Neural progenitor cell (in vitro differentiated cells): Measurements from ENCODE around the gene FBXL15. TPM values are rescaled to one million over a fixed set of nuclear protein-coding genes. Genes with fewer than 3 reads are reported as not detected.
"Not testable (repeated sequence)": the region's sequence is repeated elsewhere in the genome, so short reads cannot be mapped to it uniquely, and the experiment has no call there.

Experiments used
- DNase-seq: peaks from one replicate; pipeline ENCODE4 v3.0.0-alpha.2; 2016; ENCODE audit warnings: low spot score
- H2AFZ ChIP-seq: fragments of 200-600 bp; sonication (generic); replicated peaks from 2 replicates; pipeline ENCODE4 v1.6.1; 2016; ENCODE audit warnings: antibody characterized with exemption
- H3F3A ChIP-seq: fragments of 200-600 bp; sonication (generic); 2 replicates; pipeline ENCODE4 v1.6.1; 2016; ENCODE audit warnings: antibody characterized with exemption, low read depth
- H3K27ac ChIP-seq: fragments of 200-600 bp; sonication (generic); 2 replicates; pipeline ENCODE4 v1.5.1; 2016; ENCODE audit warnings: mild to moderate bottlenecking
- H3K27me3 ChIP-seq: fragments of 200-600 bp; sonication (generic); 2 replicates; pipeline ENCODE4 v1.6.1; 2016; ENCODE audit warnings: mild to moderate bottlenecking, moderate library complexity
- H3K36me3 ChIP-seq: fragments of 200-600 bp; sonication (generic); 2 replicates; pipeline ENCODE4 v1.5.1; 2016
- H3K4me1 ChIP-seq: fragments of 200-600 bp; sonication (generic); 2 replicates; pipeline ENCODE4 v1.6.1; 2016; ENCODE audit warnings: mixed run types
- H3K4me2 ChIP-seq: fragments of 200-600 bp; sonication (generic); 2 replicates; pipeline ENCODE4 v1.6.1; 2016
- H3K4me3 ChIP-seq: fragments of 200-600 bp; sonication (generic); 2 replicates; pipeline ENCODE4 v1.5.1; 2016
- H3K79me2 ChIP-seq: fragments of 200-600 bp; sonication (generic); 2 replicates; pipeline ENCODE4 v1.6.1; 2016; ENCODE audit warnings: low read depth
- H3K9ac ChIP-seq: fragments of 200-600 bp; sonication (generic); 2 replicates; pipeline ENCODE4 v1.6.1; 2016
- H3K9me3 ChIP-seq: fragments of 200-600 bp; sonication (generic); 2 replicates; pipeline ENCODE4 v1.5.1; 2016; ENCODE audit warnings: low read depth
- H4K20me1 ChIP-seq: fragments of 200-600 bp; sonication (generic); 2 replicates; pipeline ENCODE4 v1.6.1; 2016; ENCODE audit warnings: low read depth
- H3K27ac Mint-ChIP-seq: 3 replicates; pipeline ENCODE4 v1.8.0; 2021; ENCODE audit warnings: mixed read lengths
- H3K27me3 Mint-ChIP-seq: 2 replicates; pipeline ENCODE4 v1.8.0; 2022; ENCODE audit warnings: low read depth, mild to moderate bottlenecking, inconsistent platforms, moderate library complexity, mixed read lengths; ENCODE audit not compliant: insufficient read depth
- H3K36me3 Mint-ChIP-seq: 3 replicates; pipeline ENCODE4 v1.8.0; 2021; ENCODE audit warnings: mixed read lengths
- H3K4me1 Mint-ChIP-seq: 3 replicates; pipeline ENCODE4 v1.8.0; 2021; ENCODE audit warnings: mixed read lengths
- H3K4me3 Mint-ChIP-seq: 3 replicates; pipeline ENCODE4 v1.8.0; 2021; ENCODE audit warnings: mild to moderate bottlenecking, moderate library complexity, mixed read lengths
- H3K9me3 Mint-ChIP-seq: 3 replicates; pipeline ENCODE4 v1.8.0; 2020; ENCODE audit warnings: mixed read lengths
- CTCF ChIP-seq: fragments of 200-600 bp; sonication (generic); IDR thresholded peaks from 2 replicates; pipeline ENCODE4 v1.5.1; 2017; ENCODE audit warnings: antibody characterized with exemption, mild to moderate bottlenecking
- EZH2 ChIP-seq: fragments of 200-600 bp; sonication (generic); IDR thresholded peaks from 2 replicates; pipeline ENCODE4 v1.6.1; 2017; ENCODE audit warnings: antibody characterized with exemption, mild to moderate bottlenecking, moderate library complexity
- EZH2phosphoT487 ChIP-seq: fragments of 200-600 bp; sonication (generic); IDR thresholded peaks from 2 replicates; pipeline ENCODE4 v1.6.1; 2017; ENCODE audit warnings: antibody characterized with exemption
- total RNA-seq: library from RNA; depleted of rRNA; stranded (reverse); fragments of >200 nt; gene quantifications from 2 replicates; pipeline ENCODE4 v1.2.3, GENCODE V29; 2015; ENCODE audit warnings: low replicate concordance

Gene FBXL15
- total RNA-seq, 1 donor from 2014 or later = 4.4 TPM

GRCh38 chr10:102451105-102451969 is 30.7 kb downstream of the FBXL15 start, which contains the start of gene C10orf95:
Gene C10orf95 (minus strand): TSS chr10:102451543. CDS start chr10:102451093, 450 bp downstream.
- Histone ChIP-seq H3K4me3 (peak within 1 kb of the TSS; percentile 82), H3K9ac (no peak within 1 kb of the TSS), H3F3A (peaks cover 64% of the 10 kb centered on the region), H3K4me1 (peaks cover 34% of the 10 kb centered on the region), H3K36me3 (no peaks in the 10 kb centered on the region), H3K27ac (no peak within 1 kb of the TSS), H3K79me2 (no peaks in the 10 kb centered on the region), H3K4me2 (peak within 1 kb of the TSS; percentile 83), H4K20me1 (peaks cover 18% of the 10 kb centered on the region), H3K9me3 (no peaks in the 10 kb centered on the region), H2AFZ (peak within 1 kb of the TSS; percentile 69), H3K27me3 (peaks cover 9% of the 10 kb centered on the region)
- Mint-ChIP-seq H3K4me3 (peak within 1 kb of the TSS; percentile 86), H3K4me1 (peaks cover 33% of the 10 kb centered on the region), H3K27ac (no peak within 1 kb of the TSS), H3K36me3 (peaks cover 2% of the 10 kb centered on the region), H3K9me3 (no peaks in the 10 kb centered on the region), H3K27me3 (peaks cover 15% of the 10 kb centered on the region)
- TF ChIP-seq CTCF (no peak), EZH2phosphoT487 (no peak)
- DNase-seq = no peak

- Mint-ChIP-seq H3K27ac (no peak overlapping the region), H3K4me3 (peak overlapping the region; percentile 74), H3K36me3 (peaks cover 2% of the 10 kb centered on the region), H3K4me1 (peaks cover 33% of the 10 kb centered on the region), H3K27me3 (peaks cover 15% of the 10 kb centered on the region), H3K9me3 (no peaks in the 10 kb centered on the region)
- Histone ChIP-seq H3K4me3 (no peak overlapping the region), H4K20me1 (peaks cover 18% of the 10 kb centered on the region), H3K36me3 (no peaks in the 10 kb centered on the region), H3K27ac (no peak overlapping the region), H2AFZ (no peak overlapping the region), H3F3A (peaks cover 64% of the 10 kb centered on the region), H3K4me2 (no peak overlapping the region), H3K9ac (no peak overlapping the region), H3K4me1 (peaks cover 34% of the 10 kb centered on the region), H3K79me2 (no peaks in the 10 kb centered on the region), H3K27me3 (peaks cover 9% of the 10 kb centered on the region), H3K9me3 (no peaks in the 10 kb centered on the region)
- TF ChIP-seq EZH2 (no peak), CTCF (no peak), EZH2phosphoT487 (no peak)
- no peak for DNase-seq
Measured at GRCh38 chr10:102452672-102453340, 32.2 kb downstream of the FBXL15 start.

- Mint-ChIP-seq H3K9me3 (no peaks in the 10 kb centered on the region), H3K4me3 (no peak overlapping the region), H3K27ac (no peak overlapping the region), H3K4me1 (peaks cover 33% of the 10 kb centered on the region), H3K27me3 (peaks cover 16% of the 10 kb centered on the region), H3K36me3 (peaks cover 2% of the 10 kb centered on the region)
- Histone ChIP-seq H3K36me3 (no peaks in the 10 kb centered on the region), H3K4me3 (no peak overlapping the region), H3F3A (peaks cover 61% of the 10 kb centered on the region), H2AFZ (no peak overlapping the region), H3K27me3 (peaks cover 9% of the 10 kb centered on the region), H3K27ac (no peak overlapping the region), H3K79me2 (no peaks in the 10 kb centered on the region), H3K4me2 (no peak overlapping the region), H3K9me3 (no peaks in the 10 kb centered on the region), H3K4me1 (peaks cover 34% of the 10 kb centered on the region), H4K20me1 (peaks cover 18% of the 10 kb centered on the region), H3K9ac (no peak overlapping the region)
- TF ChIP-seq EZH2phosphoT487 (no peak), CTCF (no peak), EZH2 (no peak)
- peak; percentile 65 for DNase-seq
Measured at GRCh38 chr10:102453502-102453901, 32.9 kb downstream of the FBXL15 start.

- H3K36me3 Mint-ChIP-seq, H3K27me3 ChIP-seq, H3K27ac ChIP-seq, H3K9me3 ChIP-seq, H3K36me3 ChIP-seq, H2AFZ ChIP-seq, H3K9ac ChIP-seq, DNase-seq, H3K79me2 ChIP-seq, H3K27ac Mint-ChIP-seq, H3K9me3 Mint-ChIP-seq, H3K4me3 ChIP-seq: not testable (repeated sequence)
- H3K4me2 ChIP-seq = peak overlapping the region; percentile 66
- H3F3A ChIP-seq = peaks cover 52% of the 10 kb centered on the region
- peak overlapping the region; percentile 35 for H3K4me3 Mint-ChIP-seq
- peaks cover 25% of the 10 kb centered on the region for H3K4me1 Mint-ChIP-seq
- peaks cover 30% of the 10 kb centered on the region for H3K4me1 ChIP-seq
- H4K20me1 ChIP-seq = peaks cover 18% of the 10 kb centered on the region
- peaks cover 12% of the 10 kb centered on the region for H3K27me3 Mint-ChIP-seq
Measured at GRCh38 chr10:102454662-102455487, 34.2 kb downstream of the FBXL15 start.
